SH-SY5Y (cell line): ENCODE results near the gene ECE1.

ENCODE experiments used
- GATA2 ChIP-seq: IDR thresholded peaks from 2 replicates; pipeline ENCODE4 v1.6.1; 2011; ENCODE audit warnings: mild to moderate bottlenecking, low read depth, low read length
- GATA3 ChIP-seq: IDR thresholded peaks from 2 replicates; pipeline ENCODE4 v1.6.1; 2011; ENCODE audit warnings: low read depth, mild to moderate bottlenecking, low read length, moderate library complexity

- TF ChIP-seq GATA2 (no peak), GATA3 (no peak)
These were observed 13.1 kb downstream of the ECE1 start for GRCh38 chr1:21277180-21277579.
